Neuron (in vitro differentiated cells): ENCODE results near the gene HYDIN.
"Not testable (repeated sequence)": the region's sequence is repeated elsewhere in the genome, so short reads cannot be mapped to it uniquely, and the experiment has no call there.

ENCODE experiments used
- H2AFZ ChIP-seq: one replicate; pipeline ENCODE4 v1.6.1; 2013; ENCODE audit warnings: low read depth, mild to moderate bottlenecking, inconsistent platforms, low read length, moderate library complexity
- H3K27me3 ChIP-seq: one replicate; pipeline ENCODE4 v1.6.1; 2013; ENCODE audit warnings: low read length; ENCODE audit not compliant: insufficient read depth
- H3K36me3 ChIP-seq: one replicate; pipeline ENCODE4 v1.6.1; 2013; ENCODE audit warnings: low read length; ENCODE audit not compliant: insufficient read depth
- H3K4me1 ChIP-seq: one replicate; pipeline ENCODE4 v1.6.1; 2013; ENCODE audit warnings: low read length; ENCODE audit not compliant: insufficient read depth
- H3K4me3 ChIP-seq: 2 replicates; pipeline ENCODE4 v1.5.1; 2013; ENCODE audit warnings: mild to moderate bottlenecking, low read length, moderate library complexity
- H3K9me3 ChIP-seq: one replicate; pipeline ENCODE4 v1.6.1; 2013; ENCODE audit warnings: low read length

The HYDIN gene

DNA sequence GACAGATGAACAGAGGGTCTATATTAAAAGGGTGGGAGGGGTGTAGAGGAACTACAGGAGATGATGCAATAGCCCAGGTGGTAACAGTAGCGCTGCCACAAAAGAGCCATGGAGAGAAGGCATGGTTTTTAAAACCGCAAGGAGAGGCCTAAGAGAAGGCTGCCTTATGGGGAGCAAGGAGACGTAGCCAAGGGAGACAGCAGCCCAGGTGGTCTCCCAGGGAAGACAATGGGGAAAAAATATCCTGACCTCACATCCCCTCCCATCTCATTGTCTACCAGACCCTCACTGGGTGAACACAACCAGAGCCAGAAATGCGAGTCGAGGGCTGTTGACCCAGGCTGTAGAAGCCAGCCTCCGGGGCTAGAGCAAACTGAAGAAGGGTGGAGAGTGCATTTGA lies 77.2 kb downstream of the HYDIN start:
- H3K36me3 ChIP-seq, H2AFZ ChIP-seq, H3K27me3 ChIP-seq: not testable (repeated sequence)

DNA sequence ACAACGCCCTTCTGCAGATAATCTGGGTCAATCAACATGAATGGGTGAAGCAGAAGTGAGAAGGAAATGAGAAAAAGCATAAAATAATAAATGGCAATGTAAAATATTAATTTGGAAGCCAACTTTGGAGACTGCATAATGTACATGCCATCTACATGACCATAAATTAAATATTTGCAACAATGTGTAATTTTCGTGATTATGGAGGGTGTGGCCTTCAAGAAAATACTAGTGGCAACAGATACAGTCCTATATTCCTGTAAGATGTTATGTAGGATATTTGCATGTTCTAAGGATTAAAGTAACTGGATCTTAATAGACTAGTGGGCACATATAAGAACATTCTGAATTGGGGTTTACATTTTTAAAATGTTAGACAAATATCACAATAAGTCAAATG lies 78.9 kb downstream of the HYDIN start:
- H2AFZ ChIP-seq, H3K36me3 ChIP-seq, H3K4me3 ChIP-seq, H3K9me3 ChIP-seq, H3K4me1 ChIP-seq, H3K27me3 ChIP-seq: not testable (repeated sequence)

More for the DNA sequence above, 77.2 kb downstream of the HYDIN start:
- not testable (repeated sequence) for H3K9me3 ChIP-seq, H3K4me3 ChIP-seq, H3K4me1 ChIP-seq

DNA sequence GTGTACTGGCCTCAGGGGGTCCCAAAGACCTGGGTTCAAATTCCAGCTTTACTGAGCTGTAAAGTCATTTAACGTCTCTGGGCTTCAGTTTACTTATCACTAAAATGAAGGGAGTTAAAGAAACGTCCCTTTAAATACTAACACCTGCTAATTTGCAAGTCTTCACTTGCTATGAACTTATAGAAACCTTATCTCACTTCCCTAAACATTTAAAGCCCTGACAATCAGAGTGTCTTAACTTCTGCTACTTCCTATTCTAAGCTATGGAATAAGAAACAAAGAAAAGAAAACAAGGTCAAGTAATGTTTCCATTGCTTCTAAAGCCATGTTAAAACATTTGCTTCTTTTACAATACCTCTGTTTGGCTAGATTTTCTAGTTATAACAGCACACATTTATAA lies 87.3 kb downstream of the HYDIN start:
- not testable (repeated sequence) for H3K4me1 ChIP-seq, H3K9me3 ChIP-seq, H3K36me3 ChIP-seq, H3K27me3 ChIP-seq, H3K4me3 ChIP-seq, H2AFZ ChIP-seq

DNA sequence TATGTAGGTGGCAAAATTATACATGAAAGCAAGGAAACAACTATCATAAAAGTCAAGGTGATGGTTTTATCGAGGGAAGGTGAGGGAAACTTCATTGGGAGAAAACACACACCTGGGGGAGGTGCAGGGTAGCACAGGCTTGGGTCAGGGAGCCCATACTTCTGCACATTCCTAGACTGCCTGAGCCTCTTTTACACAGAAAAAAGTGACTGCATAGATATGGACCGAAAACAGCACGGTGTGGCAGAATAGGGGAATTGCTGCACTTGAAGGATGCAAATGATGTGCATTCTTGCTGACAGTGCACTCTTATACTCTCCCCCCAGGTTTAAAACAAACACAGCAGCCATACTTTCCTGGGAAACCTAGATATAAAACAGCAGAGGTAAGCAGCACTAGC lies 120.0 kb downstream of the HYDIN start:
- H2AFZ ChIP-seq, H3K36me3 ChIP-seq, H3K9me3 ChIP-seq, H3K4me1 ChIP-seq, H3K4me3 ChIP-seq, H3K27me3 ChIP-seq: not testable (repeated sequence)

DNA sequence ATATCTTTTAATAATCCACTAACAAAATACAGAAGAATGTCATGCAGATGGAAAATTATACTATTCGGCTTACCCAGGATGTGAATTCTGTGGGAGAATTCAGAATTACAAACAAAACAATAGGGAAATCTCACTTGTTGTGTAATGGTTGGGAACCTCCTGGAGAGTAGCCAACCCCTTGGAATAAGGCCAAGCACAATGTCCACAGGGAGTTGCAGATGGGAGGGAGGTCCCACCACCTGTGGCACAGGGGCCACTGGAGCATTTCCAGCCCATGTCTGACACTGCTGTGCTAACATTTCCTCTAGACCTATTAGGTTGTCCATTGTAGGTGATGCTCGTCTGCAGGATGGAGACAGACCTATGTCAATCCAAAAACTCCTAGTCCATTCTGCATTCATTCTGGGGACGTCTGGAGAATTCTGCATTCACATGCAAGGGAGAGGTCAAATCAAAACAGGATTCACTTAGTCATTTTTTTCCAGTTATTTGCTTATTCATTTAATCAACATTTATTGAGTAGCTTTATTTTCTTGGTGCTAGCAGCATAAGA lies 120.8 kb downstream of the HYDIN start:
- H3K9me3 ChIP-seq, H3K4me3 ChIP-seq, H2AFZ ChIP-seq, H3K4me1 ChIP-seq, H3K27me3 ChIP-seq, H3K36me3 ChIP-seq: not testable (repeated sequence)

DNA sequence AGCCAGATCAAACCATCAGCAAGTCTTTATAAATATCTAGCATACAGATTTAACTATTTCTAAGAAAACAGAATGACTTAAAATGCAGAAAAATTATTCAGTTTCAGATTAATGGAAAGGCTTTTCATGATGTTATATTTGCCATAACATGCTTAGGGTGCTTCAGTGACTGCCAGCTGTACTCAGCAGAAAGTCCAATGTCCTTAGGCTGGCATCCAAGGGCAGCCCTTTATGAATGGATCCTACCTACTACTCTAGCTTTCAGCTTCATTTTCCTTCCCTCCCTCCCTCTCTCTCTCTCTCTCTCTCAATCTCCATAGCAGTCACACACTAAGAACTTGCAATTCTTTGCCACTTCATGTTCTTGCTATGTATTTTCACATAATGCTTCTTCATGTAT lies 124.6 kb downstream of the HYDIN start:
- H3K4me1 ChIP-seq, H3K36me3 ChIP-seq, H3K4me3 ChIP-seq, H2AFZ ChIP-seq, H3K27me3 ChIP-seq, H3K9me3 ChIP-seq: not testable (repeated sequence)

DNA sequence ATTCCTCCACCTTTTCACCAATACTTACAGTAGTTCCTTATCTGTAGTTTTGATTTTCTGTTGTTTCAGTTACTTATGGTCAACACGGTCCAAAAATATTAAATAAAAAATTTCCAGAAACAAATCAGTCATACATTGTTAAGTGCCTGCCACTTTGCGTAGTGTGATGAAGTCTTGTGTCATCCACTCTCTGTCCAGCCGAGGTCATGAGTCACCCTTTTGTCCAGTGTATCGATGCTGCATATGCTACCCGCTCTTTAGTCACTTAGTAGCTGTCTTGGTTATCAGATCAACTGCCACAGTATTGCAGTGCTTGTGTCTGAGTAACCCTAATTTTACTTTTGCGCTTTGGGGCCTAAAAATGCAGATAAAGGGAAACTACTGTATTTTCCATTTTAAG lies 146.9 kb downstream of the HYDIN start:
- not testable (repeated sequence) for H3K4me3 ChIP-seq, H3K27me3 ChIP-seq, H3K4me1 ChIP-seq, H3K36me3 ChIP-seq, H2AFZ ChIP-seq, H3K9me3 ChIP-seq

DNA sequence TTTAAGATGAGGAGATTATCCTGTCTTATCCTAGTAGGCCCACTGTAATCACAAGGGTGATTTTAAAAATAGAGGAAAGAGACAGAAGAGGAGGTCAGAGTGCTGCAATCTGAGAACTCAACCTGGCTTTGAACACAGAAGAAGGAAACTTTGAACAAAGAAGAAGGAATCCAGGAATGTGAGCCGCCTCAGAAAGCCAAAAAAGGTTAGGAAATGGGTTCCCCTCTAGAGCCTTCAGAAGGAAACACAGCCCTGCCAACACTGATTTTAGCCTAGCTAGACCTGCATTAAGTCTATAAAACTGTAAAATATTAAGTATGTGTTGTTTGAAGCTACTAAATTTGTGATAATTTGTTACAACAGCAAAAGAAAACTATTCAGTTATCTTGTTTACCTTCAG lies 149.7 kb downstream of the HYDIN start:
- H3K36me3 ChIP-seq, H3K27me3 ChIP-seq, H3K9me3 ChIP-seq, H3K4me1 ChIP-seq, H3K4me3 ChIP-seq, H2AFZ ChIP-seq: not testable (repeated sequence)

DNA sequence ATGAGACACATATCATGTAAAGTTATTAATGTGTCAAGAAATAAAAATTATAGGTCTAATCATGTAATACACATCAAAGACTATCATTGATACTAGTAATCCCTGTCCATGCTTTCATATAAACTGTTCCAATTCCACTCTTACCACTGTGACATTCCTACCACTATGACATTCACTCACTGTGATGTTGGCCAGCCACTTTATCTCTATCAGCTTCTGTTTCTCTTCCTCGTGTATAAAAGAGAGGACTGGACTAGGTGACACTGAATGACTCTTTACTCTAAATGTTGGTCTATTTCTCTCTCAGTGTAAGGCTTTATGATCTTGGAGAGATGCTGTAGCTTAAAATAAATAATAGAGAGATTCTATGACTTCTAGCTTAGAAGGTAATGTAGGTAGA lies 150.3 kb downstream of the HYDIN start:
- not testable (repeated sequence) for H3K36me3 ChIP-seq, H3K9me3 ChIP-seq, H3K4me3 ChIP-seq, H2AFZ ChIP-seq, H3K4me1 ChIP-seq, H3K27me3 ChIP-seq

DNA sequence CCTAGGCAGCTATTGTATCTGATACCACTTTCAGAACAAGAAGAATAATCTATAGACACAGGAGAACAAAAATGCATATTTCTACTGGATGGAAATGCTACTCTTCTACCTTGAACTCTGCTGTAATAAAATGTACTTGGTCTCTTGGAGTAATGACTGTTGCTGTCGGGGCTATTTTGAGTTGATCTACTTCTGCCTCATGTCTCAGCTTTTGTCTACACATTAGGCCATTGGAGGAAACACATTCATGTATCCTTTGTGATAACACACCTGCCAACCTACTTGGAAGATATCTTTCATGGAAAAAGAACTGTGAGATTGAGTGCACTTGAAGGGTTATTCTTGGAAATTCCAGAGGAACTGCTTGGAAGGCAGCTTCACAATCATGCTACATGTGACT lies 159.9 kb downstream of the HYDIN start:
- H3K9me3 ChIP-seq, H3K4me3 ChIP-seq, H3K36me3 ChIP-seq, H3K4me1 ChIP-seq, H2AFZ ChIP-seq, H3K27me3 ChIP-seq: not testable (repeated sequence)

DNA sequence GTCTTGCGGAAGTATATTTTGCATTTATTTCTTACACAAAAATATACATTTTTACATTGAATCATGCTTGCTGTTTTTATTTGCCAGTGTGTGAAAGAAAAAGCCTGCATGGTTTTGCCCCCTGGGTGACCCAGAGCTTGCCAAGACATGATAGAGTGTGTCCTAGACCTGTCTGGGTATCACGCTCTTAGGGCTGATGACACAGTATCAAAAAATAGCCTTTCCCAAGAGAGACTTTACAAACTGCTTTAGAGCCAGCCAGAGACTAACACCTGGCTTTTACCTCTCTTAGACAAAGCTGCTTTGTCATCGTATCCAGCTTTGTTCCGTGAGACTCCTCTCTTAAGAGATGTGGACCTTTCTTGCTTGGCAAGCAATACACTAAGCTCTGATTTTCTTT lies 160.7 kb downstream of the HYDIN start:
- not testable (repeated sequence) for H2AFZ ChIP-seq, H3K4me3 ChIP-seq, H3K9me3 ChIP-seq

DNA sequence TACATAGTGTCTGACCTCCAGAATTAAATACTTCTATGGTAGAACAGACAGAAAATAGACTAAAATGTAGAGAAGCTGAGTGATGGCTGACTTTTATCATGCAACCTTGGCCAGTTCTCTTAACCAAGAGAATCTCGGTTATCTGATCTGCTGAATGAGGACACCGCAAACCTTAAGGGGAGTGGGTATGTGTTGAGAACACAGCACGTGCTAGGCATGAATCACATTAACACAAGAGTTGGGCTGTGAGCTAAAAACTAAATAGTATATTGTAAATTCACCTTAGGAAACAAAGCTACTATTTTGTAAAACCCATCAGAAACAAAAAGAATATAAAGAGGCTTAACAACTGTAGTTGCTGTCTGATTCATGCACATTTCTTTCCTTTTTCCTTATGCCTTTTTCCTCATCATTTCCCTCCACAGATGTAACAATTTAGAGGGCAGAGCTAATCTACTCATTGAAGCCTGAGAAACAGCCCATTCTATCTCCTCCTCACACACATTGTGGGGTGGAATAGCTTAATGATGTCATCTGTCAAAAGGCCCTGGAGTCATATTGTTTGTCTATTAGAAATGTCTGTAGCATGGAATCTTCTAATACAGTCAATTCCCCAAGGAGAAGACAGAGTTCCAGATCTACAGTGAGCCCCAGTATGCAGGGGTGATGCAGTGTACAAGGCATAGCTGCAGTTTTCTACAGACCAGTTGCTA lies 176.5 kb downstream of the HYDIN start:
- H3K9me3 ChIP-seq, H3K4me3 ChIP-seq, H3K4me1 ChIP-seq, H3K36me3 ChIP-seq, H2AFZ ChIP-seq, H3K27me3 ChIP-seq: not testable (repeated sequence)

More for the DNA sequence above, 160.7 kb downstream of the HYDIN start:
- H3K27me3 ChIP-seq, H3K36me3 ChIP-seq, H3K4me1 ChIP-seq: not testable (repeated sequence)

DNA sequence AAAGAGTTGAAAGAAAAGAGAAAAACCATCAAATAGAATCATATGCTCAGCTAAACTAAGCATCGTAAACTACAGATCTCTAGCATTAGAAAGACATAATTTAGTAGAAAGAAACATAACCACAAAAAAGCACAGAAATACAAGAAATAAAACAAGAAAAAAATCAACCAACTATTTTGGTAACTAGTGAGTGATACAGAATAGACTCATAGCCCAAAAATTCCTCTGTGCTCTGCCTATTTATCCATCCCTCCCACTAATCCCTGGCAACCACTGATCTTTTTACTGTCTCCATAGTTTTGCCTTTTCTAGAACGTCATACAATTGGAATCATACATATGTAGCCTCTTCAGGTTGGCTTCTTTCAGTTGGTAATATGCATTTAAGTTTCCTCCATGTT lies 180.2 kb downstream of the HYDIN start:
- H3K9me3 ChIP-seq, H3K4me3 ChIP-seq, H3K36me3 ChIP-seq, H2AFZ ChIP-seq, H3K27me3 ChIP-seq, H3K4me1 ChIP-seq: not testable (repeated sequence)

DNA sequence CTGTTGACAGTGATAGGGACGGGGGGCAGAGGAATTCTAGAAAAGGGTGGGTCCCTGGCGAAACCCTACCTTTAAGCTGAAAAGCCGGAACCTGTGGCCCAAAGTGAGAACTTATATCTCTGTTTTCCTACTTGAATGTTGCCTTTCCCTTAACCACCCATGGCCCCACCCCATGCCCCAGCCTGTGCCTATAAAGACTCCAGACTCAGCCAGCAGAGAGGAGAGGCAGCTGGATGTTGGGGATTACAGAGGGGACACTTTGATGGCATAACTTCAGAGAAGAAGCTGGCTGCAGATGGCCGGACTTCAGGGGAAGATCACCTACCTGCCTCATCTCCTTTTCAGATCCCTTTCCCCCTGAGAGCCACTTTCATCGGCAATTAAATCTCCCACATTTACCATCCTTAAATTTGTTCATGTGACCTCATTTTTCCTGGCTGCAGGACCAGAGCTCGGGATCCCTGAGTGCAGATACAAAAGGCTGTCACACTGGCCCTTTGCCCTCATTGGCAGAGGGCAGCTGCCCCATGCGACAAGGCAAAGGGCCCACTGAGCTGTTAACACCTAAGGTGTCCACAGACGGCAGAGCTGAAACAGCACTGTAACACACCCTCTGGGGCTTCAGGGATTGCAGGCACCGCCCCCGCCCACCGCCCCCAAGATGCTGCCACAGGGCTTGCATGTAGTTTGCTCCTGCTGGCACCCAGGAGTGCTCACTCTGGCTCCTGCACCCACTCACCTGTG lies 191.0 kb downstream of the HYDIN start:
- not testable (repeated sequence) for H3K36me3 ChIP-seq, H2AFZ ChIP-seq, H3K27me3 ChIP-seq, H3K9me3 ChIP-seq, H3K4me3 ChIP-seq, H3K4me1 ChIP-seq
